HG02840 (cell line): ENCODE results near the gene ADCYAP1R1.

Source experiments
- ATAC-seq: cut with Tn5 transposase; IDR thresholded peaks from one replicate; pipeline ENCODE4 v1.9.1; 2021; ENCODE audit warnings: mild to moderate bottlenecking, moderate library complexity, moderate number of reproducible peaks; ENCODE audit not compliant: unreplicated experiment, low FRiP score

Gene ADCYAP1R1

DNA sequence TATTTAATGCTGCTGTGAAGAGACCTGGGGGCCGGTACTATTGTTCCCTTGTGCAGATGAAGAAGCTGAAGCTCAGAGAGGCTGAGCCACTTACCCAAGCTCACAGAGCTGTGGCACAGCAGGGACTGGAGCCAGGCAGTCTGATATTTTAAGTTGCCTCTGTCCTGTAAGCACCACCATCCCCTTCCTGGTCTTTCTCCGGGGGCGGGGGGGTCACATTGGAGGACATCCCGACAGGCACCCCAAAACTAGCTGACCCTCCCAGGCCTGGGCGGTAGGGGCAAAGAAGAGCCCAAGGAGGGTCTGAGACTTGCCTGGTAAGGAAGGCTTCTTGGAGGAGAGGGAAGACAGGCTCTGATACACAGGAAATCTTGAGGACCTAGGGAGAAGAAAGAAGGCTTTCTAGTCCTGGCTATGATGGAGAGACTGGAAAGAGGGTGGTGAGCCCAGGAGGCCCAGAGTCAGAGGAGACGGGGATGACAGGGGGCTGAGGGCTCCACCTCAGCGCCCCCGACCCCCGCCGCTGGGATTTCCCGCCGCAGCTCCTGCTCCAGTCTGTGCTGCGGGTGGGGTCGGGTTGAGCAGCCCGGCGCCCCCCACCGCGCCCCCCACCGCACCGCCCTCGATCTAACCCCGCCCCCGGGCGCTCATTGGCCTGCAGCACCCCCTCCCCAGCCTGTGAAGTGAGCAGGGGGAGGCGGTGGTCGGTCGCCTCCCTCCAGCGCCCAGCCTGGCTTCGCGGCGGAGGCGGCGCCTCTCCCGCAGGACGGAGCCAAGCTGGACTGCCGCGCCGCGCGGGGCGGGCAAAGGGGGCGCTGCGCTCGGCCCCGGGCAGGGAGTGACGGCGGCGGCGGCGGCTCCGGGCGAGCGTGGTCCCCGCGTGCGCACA lies at the start of gene ADCYAP1R1:
ADCYAP1R1 (plus strand) TSS at position 711 of the 889 bp plus-strand sequence. CDS start 10,957 bp downstream, outside the sequence.
- no peak for ATAC-seq

DNA sequence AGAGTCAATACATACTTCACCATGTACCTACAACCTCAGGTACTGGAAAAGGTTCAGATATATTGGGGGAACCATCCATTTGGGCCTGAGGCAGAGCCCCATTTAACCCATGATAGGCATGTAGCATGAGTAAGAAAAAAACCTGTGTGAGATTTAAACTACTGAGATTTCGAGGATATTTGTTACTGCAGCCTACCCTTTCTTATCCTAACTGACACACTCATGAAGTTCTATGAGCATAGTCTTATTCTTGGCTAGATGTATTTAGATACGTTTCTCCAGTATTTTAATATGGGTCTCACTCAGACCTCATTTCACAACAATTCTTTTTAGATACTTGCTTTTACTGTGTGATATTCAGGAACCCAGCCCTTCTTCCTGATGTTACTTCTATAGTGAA lies 49.0 kb upstream of the ADCYAP1R1 start:
- no peak for ATAC-seq

DNA sequence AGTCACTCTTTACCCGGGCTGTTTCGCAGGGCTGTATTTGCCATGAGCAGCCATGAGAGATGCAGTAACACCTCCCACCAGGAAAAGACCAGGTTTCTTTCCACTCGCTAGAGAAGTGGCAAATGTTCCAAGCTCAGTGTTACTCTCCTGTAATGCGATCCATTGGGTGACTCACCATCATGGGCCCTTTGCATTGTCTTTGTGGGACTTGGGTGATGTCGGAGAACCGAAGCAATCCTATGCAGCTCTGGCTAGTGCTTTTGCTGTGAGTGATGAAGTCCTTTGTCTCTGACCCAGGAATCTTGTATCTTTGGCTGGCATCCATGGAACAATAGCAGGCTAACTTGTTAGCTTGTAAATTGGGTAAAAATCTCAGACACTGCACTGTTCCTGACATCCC lies 48.4 kb upstream of the ADCYAP1R1 start:
- ATAC-seq, result no peak

DNA sequence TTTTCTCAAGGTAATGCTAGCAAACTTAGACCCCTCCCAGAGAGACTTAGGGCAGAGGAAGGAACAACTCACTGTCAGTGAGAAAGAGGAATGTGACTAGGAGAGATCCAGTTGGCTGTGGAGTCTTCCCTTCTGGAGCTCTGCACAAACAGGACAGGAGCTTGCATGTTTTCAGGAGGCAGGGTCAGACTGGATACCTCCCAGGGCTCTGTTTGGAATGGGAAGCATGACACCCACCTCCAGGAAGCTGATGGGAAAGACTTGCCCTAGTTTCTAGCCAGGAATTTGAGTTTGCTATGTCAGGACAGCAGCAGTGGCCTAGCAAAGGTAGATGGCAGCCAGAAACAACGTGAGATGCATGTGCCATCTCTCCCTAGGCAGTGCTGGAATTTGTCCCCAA lies 47.7 kb upstream of the ADCYAP1R1 start:
- ATAC-seq, result no peak

DNA sequence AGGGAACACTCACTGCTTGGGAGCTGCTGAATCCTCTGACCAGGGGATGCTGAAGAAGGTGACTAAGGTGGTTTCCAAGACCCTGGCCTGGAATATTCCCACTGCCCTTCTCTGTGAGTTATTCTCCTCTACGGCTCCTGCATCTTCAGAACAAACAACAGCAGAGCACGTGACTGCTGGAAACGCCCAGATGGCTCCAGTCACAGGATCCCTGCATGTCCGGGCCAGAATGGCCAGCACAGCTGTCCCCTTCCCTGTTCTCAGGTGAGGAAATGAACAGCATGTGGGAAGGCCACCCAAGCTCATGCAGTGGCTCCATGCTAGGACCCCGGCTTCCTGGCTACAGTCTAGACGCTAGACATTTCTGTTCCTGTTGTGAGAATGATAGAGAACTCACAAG lies 45.3 kb upstream of the ADCYAP1R1 start:
- no peak for ATAC-seq

DNA sequence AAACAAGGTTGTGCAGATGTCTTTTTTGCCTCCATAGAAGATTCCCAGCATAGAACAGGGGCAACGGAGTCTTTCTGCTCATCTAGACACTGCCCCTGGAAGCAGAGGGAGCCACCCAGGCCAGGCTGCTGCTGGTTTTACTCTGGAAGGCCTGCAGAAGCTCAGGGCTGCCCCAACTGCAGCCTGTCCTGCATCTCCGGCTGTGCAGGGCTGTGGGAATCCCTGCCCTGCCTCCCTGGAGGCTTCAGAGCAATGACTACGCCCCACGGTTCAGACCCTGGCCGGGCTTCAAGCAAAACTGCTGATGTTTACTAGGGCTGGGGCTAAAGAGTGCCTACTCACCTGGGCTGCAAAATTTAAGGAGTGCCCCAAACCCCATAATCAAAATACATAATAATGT lies 44.5 kb upstream of the ADCYAP1R1 start:
- ATAC-seq, result no peak

DNA sequence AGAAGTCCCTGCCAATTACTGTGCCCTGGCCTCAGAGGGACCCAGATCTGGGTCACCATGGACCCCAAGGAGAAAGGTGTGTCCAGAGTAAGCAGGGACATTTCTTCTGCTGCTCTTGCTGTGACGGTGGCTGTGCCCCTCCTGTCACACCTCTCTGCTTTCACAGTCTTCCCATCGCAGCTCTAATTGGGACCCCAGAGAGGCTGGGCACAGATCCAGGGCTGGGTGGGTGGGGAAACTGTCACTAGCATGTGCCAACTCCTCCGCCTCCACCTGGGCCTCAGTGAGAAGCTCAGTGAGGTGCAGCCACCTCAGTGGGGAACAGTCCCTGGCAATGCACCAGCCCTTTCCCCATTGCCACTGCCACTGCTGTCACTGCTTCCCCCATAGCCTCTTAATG lies 37.3 kb upstream of the ADCYAP1R1 start:
- ATAC-seq, result no peak

DNA sequence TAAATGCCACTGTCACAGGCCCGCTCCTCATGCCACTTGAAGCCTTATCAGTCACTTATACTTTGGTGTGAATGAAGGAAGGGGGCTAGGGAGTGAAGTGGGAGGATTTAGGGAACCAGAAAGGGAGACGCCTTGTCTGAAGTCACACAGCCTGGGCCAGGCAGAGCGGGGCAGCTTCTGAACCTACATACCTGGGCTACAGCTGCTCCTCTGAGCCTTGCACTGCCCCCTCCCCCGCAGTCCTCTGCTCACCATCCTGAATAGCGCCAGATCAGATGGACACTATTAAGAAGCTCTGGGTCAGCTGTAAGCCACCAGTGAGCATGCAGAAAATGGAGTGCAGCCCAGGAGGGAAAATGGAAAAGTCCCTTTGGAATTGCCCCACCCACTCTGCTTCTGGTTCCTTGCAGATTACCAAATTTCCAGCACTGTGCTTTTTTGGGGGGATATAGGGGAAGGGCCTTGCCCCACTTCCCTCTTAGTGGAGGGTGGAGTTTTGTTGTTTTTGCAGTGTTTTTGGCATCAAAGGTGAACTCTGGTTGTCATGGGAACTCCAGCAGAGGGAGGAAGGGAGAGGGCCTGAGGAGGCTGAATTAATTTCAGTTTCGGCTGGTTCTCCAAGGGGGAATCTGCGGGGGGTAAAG lies 35.0 kb upstream of the ADCYAP1R1 start:
- ATAC-seq, result no peak

DNA sequence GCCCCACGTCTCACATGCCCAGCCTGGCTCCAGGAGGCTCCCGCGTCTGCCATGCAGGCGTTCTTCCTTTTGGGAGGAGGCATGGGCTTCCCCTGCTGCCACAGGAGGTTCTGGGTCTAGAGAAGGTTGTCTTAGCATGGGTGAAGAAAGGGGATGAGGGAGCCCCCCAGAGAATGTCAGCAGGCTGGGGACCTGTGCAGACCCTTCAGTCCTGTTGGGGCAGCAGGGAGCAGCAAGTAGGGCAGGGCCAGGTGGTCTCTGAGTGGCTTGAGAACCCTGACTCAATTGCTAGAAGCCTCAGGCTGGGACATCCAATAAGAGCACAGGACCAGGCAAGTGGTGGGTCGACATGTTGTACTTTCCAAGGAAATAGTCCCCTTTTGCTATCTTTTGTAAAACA lies 34.4 kb upstream of the ADCYAP1R1 start:
- no peak for ATAC-seq

DNA sequence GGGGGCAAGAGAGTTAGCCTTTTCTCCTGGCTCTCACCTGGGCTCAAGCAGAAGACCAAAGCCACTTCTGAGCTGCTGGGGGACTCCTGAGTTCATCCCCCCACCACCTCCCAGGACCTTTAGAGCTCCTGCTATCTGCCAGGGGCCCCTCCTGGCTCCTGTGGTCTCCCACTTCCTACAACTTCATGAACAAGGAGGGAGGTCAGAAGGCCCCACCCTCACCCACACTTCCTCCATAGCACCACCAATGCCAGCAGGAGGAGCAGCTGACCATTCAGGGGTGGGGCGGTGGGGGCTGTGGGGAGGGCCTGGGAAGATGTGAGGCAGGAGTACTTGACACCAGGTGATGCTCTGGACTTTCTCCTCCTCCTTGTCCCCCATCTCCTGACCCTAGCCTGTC lies 32.6 kb upstream of the ADCYAP1R1 start:
- ATAC-seq, result no peak

DNA sequence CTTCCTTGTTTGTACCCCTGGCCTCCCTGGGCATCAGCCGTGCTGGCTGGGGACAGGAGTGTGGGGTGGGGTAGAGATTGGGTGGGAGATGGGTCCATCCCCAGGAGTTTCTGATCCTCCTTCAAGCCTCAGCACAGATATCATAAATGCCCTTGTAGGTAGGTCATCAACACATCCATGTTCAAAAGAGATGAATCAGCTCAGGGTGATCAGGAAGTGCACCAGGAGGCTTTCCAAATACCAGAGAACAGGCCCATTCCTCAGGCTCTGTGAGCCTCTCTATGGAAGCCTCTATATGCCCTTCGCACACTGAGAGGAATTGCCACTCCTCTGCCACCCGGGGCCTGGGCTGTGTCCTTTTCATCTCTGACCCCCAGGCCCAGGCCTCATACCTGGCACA lies 31.9 kb upstream of the ADCYAP1R1 start:
- no peak for ATAC-seq

DNA sequence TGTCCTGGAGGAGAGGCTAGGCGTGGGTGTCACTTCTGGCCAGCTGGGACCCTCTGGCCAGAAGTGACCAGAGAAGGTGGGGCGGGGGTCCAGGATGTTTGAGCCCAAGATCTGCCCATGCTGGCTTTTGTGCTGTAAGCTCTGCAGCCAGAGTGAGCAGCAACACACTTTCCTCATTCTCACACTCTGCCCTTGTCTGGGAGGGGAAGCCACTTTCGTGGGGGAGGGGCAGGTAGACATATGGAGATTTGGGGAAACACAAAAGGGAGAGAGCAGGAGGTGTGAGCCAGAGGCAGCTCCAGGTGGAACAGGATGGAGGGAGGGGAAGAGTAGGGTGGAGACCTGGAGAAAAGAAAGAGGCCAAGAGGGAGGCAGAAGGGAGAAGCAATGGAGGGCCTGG lies 31.5 kb upstream of the ADCYAP1R1 start:
- no peak for ATAC-seq

DNA sequence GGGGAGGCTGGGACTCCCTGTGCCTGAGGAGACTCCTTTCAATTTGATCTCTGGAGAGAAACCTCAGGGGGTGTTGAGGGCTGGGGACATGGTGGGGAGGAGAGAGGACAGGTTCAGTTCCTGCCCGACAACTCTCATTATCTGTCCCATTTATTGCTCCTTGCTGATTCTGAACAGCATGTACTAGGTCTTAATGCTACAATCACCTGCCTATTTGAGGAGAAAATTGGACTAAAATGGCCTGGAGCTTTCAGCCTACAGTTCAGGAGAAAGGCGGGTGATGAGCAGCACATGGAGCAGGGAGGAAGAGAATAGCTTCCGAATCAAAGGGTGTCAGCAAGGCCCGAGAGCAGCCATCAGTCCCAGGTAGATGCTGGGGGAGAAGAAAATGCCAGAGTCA lies 30.0 kb upstream of the ADCYAP1R1 start:
- no peak for ATAC-seq

DNA sequence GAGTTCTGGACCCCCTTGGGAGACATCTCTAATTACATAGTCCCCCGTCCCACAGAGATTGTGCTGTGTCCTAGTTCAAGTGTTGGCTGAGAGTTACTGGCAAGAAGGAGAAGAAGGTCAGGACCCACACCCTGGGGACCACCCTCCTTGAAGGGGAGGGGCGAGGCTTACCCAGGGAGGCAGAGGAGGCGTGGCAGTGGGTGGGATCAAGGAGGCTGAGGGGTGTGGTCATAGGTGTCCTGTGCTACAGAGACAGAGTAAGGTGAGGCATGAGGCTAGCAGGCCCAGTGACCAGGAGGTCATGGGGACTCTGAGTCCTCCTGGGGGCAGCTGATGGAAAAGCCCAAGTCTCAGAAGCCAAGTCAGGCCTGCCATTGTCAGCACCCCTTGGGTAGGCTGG lies 29.4 kb upstream of the ADCYAP1R1 start:
- no peak for ATAC-seq

DNA sequence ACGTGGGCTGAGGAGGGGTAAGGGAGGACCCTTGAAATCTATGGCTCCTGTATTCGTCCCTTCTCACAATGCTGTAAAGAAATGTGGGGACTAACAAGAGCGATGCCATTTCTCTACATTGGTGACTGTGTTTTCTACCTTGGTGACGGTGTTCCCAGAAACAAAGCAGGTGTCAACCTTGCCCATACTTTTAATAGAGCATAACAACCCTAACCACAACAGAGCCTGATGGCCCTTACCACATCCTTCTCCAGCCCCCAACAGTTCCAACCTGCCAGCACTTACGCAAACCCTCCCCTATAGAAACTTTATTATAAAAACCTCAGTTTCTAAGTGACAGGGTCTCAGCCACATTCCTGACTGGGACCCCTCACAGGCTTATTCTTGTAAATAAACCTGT lies 28.2 kb upstream of the ADCYAP1R1 start:
- no peak for ATAC-seq

DNA sequence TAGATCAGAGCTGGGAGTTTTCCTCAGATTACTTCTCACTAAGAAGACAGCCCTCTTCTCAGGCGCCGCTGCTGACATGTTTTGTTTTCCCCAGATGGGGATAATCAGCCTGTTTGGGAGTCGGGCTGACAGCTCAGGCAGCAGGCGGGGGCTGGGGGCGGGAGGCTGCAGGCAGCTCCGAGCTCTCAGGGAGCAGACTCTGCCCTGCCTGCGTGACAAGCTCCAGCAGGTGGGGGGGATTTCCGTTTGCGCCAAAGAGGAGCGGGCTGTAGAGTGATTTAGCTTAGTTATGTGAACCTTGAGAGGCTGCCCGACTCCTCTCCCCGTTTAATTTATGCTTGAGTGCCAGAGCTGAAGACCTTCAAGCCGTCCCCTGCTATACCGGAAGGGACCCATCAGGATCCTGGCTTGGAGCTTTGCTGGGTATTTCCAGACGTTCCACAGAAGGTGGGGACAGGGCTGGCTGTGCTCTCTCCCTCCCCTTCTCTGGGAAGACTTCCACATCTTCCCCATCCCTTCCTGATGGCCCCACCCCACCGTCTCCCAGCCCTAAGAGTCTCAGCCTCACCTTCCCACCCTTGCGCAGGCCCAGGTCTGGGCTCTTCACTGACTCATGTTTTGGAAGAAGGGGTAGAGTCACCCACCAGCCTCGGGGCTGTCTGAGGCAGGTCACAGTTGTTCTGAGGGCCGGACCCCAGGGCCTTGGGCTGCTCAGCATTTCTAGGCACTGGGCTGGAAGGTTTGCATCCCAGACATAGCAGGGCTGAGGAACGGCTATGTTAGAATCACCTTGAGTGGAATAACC lies 24.7 kb upstream of the ADCYAP1R1 start:
- peak; percentile 65 for ATAC-seq

DNA sequence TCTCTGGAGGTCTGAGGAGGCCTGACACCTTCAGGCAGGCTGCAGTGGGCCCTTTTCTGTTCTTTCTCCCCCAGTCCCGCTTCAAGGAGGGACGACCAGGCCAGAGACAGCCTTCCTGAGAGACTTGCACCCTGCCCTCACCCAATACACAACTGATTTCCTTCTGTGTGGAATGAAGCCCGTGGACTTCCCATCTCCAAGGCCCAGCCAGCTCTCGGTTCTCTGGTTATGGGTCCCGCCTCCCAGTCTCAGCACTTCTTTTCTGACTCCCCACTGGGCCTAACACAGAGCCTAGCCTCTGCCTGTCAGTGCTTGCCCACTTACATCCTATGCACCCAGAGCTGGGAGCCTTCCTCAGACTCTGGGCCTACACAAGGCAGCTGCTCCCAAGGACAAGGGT lies 24.1 kb upstream of the ADCYAP1R1 start:
- ATAC-seq, result no peak

DNA sequence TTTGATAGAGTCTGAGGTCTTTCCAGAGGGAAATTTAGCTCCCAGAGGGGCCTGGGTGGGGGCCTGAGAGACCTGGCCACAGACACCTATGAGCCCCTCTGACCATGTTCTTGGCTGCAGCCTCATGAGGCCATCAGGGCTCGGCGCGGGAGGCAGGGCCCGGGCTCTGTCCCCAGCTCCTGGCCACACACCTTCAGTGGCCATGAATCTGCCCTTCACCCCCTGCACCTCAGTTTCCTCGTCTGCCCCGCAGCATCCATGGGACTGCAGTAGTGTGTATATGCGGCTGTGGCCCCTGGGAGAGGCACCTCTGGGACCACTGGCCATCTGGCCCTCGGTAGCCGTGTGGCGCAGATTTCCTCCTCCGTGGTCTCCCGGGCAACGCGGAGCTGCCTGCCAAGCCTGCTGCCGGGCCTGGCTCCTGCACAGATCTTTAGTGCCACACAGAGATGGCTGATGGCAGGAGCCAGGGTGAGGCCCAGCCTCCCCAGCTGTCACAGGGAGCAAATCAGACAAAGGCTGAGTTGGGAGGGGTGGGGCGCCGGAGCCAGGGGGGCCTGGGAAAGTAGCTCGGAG lies 23.6 kb upstream of the ADCYAP1R1 start:
- no peak for ATAC-seq

DNA sequence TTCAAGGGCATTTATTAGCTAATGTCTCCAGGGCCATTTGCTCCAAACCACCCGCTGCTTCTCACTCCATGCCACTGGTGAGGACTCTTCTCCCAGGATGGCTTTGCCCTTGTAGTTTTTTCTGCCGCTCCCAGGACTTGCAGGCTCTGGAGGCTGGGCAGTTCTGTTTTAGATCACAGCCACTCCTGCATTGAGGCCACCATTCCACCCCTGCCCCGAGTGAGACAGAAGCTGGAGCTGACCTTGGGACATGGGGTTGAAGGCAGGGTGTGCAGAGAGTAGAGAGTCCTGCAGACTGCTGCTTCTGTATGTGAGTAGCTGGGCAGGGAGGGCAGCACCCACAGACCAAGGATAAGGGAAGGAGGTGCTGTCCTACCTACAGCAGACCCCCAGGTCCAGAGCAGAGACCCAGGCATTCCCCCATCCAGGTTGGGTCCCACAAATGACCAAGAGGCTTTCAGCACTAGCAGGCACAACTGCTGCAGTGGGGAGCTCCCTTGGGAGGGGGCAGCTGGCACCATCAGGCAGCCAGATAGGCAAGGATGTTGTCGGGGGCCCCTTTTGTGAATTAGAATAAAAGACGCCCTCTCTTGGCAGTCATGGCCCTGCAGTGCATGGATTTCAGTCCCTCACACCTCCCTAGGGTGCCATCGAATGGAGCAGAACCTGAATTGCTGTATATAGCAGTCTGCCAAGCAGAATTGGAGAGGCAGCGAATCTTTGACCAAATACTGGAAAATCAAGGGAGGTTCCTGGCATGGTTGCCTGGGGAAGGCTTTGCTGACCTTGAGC lies 22.7 kb upstream of the ADCYAP1R1 start:
- no peak for ATAC-seq

DNA sequence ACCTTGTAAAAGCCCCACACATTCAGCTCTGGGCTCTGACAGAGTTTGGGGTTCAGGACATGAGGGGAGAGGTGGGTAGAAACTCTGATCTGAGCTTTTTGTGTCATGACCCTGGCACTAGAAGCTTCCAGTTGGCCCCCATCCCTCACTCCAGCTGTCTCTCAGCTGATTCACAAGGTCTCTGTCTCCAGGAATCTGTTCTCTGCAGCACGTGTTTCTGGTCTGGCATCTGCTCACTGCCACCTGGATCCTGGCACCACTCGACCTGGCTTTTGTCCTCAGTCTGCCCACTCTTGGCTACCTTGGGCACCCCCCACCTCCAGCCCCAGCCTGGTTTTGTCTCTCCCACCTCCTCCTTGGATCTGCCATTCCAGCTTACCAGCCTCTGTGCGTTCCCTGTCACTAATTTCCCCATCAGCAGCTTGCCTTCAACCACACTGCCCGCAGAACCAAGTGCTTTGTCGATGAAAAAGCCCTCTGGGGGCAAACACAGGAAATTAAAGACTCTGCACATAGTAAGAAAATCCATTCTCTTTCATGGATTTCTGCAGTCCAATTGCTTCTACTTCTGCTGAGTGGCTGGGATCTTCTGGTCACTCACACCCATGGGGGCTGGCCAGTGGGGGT lies 18.3 kb upstream of the ADCYAP1R1 start:
- no peak for ATAC-seq
